Kidney epithelial cell (primary cell): ENCODE results near the gene COPS6. TPM values are rescaled to one million over a fixed set of nuclear protein-coding genes. Genes with fewer than 3 reads are reported as not detected.

Experiments used
- DNase-seq: peaks from one replicate; pipeline ENCODE4 v3.0.0-alpha.2; 2010; ENCODE audit warnings: low read depth
- H3K27me3 ChIP-seq: 2 replicates; pipeline ENCODE4 v1.6.0; 2011; ENCODE audit warnings: low read length; ENCODE audit not compliant: control insufficient read depth, insufficient read depth
- H3K36me3 ChIP-seq: 2 replicates; pipeline ENCODE4 v1.5.1; 2011; ENCODE audit warnings: low read length; ENCODE audit not compliant: control insufficient read depth, insufficient read depth
- H3K4me3 ChIP-seq: 2 replicates; pipeline ENCODE4 v1.5.1; 2011; ENCODE audit warnings: low read depth, mild to moderate bottlenecking, control low read depth, low read length
- total RNA-seq: library from RNA; depleted of rRNA; stranded (reverse); fragments of >200 nt; gene quantifications from 2 replicates; pipeline ENCODE4 v1.2.3, GENCODE V29; 2015
- TF ChIP-seq, protein P1 (sequence below): IDR thresholded peaks from 2 replicates; pipeline ENCODE4 v1.5.1; 2011; ENCODE audit warnings: mild to moderate bottlenecking, moderate library complexity, low read length, control low read depth, inconsistent platforms; ENCODE audit not compliant: insufficient read depth, poor library complexity, severe bottlenecking

COPS6 gene
- total RNA-seq, 1 donor from 2014 or later = 45.2 TPM

DNA sequence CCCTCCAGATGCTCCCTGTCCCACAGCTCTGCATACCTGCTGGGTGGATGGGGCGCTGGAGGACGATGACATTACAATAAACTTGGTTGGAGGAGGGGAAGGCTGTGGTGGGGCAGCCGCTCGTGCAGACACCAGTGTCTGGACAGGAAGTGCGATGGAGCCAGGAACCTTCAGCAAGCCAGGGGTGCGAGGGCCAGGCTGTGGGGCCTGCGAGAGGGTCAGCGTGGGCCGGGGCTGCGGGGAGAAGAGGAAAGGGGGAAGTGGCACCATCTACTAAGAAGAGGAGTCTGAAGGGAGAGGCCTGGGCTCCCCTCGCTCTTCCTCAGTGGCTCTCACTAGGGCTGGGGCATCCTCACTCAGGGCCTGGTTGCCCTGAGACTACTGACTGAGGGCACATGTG lies 19.1 kb downstream of the COPS6 start:
- H3K36me3 ChIP-seq = peaks cover 5% of the 10 kb centered on the region
- no peaks in the 10 kb centered on the region for H3K27me3 ChIP-seq
- no peak for DNase-seq
- H3K4me3 ChIP-seq = no peak overlapping the region
- TF ChIP-seq, protein P1, sequence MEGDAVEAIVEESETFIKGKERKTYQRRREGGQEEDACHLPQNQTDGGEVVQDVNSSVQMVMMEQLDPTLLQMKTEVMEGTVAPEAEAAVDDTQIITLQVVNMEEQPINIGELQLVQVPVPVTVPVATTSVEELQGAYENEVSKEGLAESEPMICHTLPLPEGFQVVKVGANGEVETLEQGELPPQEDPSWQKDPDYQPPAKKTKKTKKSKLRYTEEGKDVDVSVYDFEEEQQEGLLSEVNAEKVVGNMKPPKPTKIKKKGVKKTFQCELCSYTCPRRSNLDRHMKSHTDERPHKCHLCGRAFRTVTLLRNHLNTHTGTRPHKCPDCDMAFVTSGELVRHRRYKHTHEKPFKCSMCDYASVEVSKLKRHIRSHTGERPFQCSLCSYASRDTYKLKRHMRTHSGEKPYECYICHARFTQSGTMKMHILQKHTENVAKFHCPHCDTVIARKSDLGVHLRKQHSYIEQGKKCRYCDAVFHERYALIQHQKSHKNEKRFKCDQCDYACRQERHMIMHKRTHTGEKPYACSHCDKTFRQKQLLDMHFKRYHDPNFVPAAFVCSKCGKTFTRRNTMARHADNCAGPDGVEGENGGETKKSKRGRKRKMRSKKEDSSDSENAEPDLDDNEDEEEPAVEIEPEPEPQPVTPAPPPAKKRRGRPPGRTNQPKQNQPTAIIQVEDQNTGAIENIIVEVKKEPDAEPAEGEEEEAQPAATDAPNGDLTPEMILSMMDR = no peak

DNA sequence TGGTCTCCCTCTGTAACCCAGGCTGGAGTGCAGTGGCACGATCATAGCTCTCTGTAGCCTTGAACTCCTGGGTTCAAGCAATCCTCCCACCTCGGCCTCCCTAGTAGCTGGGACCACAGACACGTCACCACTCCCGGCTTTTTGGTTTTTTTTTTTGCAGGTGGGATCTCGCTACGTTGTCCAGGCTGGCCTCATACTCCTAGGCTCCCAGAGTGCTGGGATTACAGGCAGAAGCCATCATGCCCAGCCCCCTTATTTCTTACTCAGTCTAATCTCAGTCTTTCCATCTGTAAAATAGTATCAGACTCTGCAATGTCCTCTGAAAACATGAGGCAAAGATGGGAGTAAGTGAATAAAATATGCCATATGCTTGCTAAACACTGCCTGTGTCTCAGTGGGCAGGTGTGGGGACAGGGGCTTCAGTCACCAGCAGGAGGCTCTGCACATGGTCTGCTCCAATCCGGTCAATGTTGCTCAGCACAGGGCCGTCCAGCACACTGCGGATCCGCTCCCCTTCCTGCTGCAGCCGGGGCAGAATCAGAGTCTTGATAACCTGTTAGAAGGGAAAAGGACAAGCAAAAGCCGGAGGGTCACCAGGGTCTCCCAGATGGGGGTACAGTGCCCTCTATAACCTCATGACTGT lies 20.9 kb downstream of the COPS6 start:
- DNase-seq = no peak
- TF ChIP-seq, protein P1 = peak; percentile 9
- H3K36me3 ChIP-seq = peaks cover 4% of the 10 kb centered on the region
- H3K27me3 ChIP-seq = no peaks in the 10 kb centered on the region
- H3K4me3 ChIP-seq = no peak overlapping the region

DNA sequence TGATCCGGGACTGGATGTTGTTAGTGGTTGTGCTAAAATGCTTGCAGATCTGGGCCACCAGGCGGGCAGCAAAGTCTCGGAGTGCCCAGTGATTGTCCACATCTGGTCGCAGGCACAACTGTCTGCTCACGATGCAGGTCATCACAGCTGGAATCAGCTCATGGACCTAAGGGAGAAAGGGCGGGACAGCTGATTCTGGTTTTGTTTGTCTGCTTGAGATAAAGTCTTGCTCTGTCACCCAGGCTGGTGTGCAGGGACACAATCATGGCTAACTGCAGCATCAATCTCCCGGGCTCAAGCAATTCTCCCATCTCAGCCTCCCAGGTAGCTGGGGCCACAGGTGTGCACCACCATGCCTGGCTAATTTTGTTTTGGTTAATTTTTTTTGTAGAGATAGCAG lies 22.4 kb downstream of the COPS6 start:
- H3K27me3 ChIP-seq = no peaks in the 10 kb centered on the region
- peaks cover 4% of the 10 kb centered on the region for H3K36me3 ChIP-seq
- no peak overlapping the region for H3K4me3 ChIP-seq
- no peak for DNase-seq
- TF ChIP-seq, protein P1 = no peak

DNA sequence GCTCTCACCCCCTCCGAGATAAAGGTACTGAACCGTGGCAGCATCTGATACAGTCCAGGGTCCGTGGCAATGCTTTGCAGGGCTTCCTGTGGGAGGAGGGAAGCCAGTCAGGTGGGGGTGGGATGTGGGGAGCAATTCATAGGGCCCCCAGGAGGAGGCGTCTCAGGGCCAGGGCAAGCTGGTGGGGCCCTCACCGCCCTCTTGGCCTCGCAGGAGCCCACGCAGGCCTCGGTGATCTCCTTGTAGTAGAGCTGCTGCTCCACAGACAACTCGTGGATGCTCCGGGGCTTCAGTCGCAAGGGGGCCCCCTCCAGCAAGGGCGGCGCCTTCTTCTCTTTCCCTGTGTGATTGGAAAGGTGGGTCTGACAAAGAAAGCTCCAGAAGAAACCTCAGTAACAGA lies 23.1 kb downstream of the COPS6 start:
- TF ChIP-seq, protein P1 = no peak
- Histone ChIP-seq H3K27me3 (no peaks in the 10 kb centered on the region), H3K4me3 (no peak overlapping the region), H3K36me3 (peaks cover 4% of the 10 kb centered on the region)
- DNase-seq = no peak

DNA sequence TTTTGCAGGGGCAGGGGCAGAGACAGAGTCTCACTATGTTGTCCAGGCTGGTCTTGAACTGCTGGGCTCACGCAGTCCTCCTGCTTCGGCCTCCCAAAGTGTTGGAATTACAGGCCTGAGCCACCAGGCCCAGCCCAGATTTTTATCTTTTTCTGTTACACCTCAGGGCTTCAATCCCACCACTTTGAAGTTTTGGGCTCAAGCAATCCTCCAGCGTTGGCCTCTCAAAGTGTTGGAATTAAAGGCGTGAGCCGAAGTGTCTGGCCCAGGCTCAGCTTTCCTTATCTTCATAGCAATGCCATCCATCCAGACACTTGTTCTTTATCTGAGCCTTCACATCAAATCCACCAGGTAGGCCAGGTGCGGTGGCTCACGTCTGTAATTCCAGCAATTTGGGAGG lies 26.3 kb downstream of the COPS6 start:
- no peak for DNase-seq
- TF ChIP-seq, protein P1 = no peak
- Histone ChIP-seq H3K4me3 (no peak overlapping the region), H3K36me3 (peaks cover 4% of the 10 kb centered on the region), H3K27me3 (no peaks in the 10 kb centered on the region)
